Measurements from ENCODE around the gene RPS27. TPM values are rescaled to one million over a fixed set of nuclear protein-coding genes. Genes with fewer than 3 reads are reported as not detected.

Gene RPS27
- total and polyA plus RNA-seq, 2 of the 13 experiments (the other 11 are each of a cell fraction or from before 2014, with no cell fraction given), result 3,737 to 9,964 TPM

DNA sequence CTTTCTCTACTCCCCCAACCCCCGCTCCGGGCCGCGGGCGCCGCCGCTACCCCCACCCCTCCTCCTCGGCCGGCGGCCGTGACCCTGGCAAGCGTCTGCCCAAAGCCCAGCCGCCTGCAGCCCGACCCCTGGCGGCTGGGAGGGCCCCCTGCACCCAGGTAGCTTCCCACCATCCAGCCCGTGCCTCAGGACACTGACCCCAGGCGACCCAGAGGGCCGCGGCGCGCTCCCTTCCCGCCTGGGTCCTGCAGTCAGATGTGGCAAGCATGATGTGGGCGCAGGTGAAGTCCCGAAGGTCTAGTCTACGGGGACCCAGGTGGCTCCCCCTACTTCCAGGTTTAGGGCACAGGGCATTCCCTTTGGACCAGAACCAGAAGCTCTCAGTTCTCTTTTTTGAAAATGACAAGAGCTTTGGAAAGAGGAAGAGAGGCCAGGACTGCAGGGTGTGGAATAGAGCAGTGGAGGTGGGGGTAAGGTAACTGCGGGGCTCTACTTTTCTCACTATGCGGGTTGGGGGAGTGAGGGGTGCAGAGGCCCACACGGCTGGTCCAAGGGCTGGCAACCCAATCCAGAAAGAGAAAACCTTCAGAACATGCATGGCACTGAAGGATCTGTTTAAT lies 43.8 kb upstream of the RPS27 start, which contains the start of gene DENND4B (continued):
- TF ChIP-seq NFIC (IDR thresholded peaks at IDR 0.05; ENCODE audit: low read length) (no peak), ZMYM4 (CRISPR knock-in tag; IDR thresholded peaks at IDR 0.05) (peak; percentile 72), SSRP1 (CRISPR knock-in tag; IDR thresholded peaks at IDR 0.05) (peak; percentile 79), REL (CRISPR knock-in tag; conservative IDR thresholded peaks at IDR 0.05) (0 out of 2 replicates have a peak, but pooled peaks have one; percentile 24), ZSCAN30 (CRISPR knock-in tag; IDR thresholded peaks at IDR 0.05) (0 out of 2 replicates have a peak, but pooled peaks have one; percentile 37), RBAK (CRISPR knock-in tag; IDR thresholded peaks at IDR 0.05) (no peak), ZC3H13 (CRISPR knock-in tag; IDR thresholded peaks at IDR 0.05) (peak; percentile 74), TBX2 (CRISPR knock-in tag; IDR thresholded peaks at IDR 0.05; ENCODE audit: borderline replicate concordance) (peak; percentile 71), ZNF546 (CRISPR knock-in tag; conservative IDR thresholded peaks at IDR 0.05) (0 out of 2 replicates have a peak, but pooled peaks have one; percentile 10), MIXL1 (CRISPR knock-in tag; IDR thresholded peaks at IDR 0.05) (0 out of 2 replicates have a peak, but pooled peaks have one; percentile 20), HDAC2 (CRISPR knock-in tag; IDR thresholded peaks at IDR 0.05) (peak; percentile 51; the same call in 1 of the 2 replicates)
- TF ChIP-seq, protein P1, sequence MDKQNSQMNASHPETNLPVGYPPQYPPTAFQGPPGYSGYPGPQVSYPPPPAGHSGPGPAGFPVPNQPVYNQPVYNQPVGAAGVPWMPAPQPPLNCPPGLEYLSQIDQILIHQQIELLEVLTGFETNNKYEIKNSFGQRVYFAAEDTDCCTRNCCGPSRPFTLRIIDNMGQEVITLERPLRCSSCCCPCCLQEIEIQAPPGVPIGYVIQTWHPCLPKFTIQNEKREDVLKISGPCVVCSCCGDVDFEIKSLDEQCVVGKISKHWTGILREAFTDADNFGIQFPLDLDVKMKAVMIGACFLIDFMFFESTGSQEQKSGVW (CRISPR knock-in tag; IDR thresholded peaks at IDR 0.05; ENCODE audit: borderline replicate concordance), result no peak
- TF ChIP-seq, protein P2, sequence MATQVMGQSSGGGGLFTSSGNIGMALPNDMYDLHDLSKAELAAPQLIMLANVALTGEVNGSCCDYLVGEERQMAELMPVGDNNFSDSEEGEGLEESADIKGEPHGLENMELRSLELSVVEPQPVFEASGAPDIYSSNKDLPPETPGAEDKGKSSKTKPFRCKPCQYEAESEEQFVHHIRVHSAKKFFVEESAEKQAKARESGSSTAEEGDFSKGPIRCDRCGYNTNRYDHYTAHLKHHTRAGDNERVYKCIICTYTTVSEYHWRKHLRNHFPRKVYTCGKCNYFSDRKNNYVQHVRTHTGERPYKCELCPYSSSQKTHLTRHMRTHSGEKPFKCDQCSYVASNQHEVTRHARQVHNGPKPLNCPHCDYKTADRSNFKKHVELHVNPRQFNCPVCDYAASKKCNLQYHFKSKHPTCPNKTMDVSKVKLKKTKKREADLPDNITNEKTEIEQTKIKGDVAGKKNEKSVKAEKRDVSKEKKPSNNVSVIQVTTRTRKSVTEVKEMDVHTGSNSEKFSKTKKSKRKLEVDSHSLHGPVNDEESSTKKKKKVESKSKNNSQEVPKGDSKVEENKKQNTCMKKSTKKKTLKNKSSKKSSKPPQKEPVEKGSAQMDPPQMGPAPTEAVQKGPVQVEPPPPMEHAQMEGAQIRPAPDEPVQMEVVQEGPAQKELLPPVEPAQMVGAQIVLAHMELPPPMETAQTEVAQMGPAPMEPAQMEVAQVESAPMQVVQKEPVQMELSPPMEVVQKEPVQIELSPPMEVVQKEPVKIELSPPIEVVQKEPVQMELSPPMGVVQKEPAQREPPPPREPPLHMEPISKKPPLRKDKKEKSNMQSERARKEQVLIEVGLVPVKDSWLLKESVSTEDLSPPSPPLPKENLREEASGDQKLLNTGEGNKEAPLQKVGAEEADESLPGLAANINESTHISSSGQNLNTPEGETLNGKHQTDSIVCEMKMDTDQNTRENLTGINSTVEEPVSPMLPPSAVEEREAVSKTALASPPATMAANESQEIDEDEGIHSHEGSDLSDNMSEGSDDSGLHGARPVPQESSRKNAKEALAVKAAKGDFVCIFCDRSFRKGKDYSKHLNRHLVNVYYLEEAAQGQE (IDR thresholded peaks at IDR 0.05; ENCODE audit: borderline replicate concordance in 1 of 2, low read depth in 1 of 2, low read length in 2 of 2), result no peak
- TF ChIP-seq, protein P3, sequence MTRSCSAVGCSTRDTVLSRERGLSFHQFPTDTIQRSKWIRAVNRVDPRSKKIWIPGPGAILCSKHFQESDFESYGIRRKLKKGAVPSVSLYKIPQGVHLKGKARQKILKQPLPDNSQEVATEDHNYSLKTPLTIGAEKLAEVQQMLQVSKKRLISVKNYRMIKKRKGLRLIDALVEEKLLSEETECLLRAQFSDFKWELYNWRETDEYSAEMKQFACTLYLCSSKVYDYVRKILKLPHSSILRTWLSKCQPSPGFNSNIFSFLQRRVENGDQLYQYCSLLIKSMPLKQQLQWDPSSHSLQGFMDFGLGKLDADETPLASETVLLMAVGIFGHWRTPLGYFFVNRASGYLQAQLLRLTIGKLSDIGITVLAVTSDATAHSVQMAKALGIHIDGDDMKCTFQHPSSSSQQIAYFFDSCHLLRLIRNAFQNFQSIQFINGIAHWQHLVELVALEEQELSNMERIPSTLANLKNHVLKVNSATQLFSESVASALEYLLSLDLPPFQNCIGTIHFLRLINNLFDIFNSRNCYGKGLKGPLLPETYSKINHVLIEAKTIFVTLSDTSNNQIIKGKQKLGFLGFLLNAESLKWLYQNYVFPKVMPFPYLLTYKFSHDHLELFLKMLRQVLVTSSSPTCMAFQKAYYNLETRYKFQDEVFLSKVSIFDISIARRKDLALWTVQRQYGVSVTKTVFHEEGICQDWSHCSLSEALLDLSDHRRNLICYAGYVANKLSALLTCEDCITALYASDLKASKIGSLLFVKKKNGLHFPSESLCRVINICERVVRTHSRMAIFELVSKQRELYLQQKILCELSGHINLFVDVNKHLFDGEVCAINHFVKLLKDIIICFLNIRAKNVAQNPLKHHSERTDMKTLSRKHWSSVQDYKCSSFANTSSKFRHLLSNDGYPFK (CRISPR knock-in tag; IDR thresholded peaks at IDR 0.05; ENCODE audit: borderline replicate concordance), result 0 out of 2 replicates have a peak, but pooled peaks have one; percentile 21
- TF ChIP-seq, protein P4, sequence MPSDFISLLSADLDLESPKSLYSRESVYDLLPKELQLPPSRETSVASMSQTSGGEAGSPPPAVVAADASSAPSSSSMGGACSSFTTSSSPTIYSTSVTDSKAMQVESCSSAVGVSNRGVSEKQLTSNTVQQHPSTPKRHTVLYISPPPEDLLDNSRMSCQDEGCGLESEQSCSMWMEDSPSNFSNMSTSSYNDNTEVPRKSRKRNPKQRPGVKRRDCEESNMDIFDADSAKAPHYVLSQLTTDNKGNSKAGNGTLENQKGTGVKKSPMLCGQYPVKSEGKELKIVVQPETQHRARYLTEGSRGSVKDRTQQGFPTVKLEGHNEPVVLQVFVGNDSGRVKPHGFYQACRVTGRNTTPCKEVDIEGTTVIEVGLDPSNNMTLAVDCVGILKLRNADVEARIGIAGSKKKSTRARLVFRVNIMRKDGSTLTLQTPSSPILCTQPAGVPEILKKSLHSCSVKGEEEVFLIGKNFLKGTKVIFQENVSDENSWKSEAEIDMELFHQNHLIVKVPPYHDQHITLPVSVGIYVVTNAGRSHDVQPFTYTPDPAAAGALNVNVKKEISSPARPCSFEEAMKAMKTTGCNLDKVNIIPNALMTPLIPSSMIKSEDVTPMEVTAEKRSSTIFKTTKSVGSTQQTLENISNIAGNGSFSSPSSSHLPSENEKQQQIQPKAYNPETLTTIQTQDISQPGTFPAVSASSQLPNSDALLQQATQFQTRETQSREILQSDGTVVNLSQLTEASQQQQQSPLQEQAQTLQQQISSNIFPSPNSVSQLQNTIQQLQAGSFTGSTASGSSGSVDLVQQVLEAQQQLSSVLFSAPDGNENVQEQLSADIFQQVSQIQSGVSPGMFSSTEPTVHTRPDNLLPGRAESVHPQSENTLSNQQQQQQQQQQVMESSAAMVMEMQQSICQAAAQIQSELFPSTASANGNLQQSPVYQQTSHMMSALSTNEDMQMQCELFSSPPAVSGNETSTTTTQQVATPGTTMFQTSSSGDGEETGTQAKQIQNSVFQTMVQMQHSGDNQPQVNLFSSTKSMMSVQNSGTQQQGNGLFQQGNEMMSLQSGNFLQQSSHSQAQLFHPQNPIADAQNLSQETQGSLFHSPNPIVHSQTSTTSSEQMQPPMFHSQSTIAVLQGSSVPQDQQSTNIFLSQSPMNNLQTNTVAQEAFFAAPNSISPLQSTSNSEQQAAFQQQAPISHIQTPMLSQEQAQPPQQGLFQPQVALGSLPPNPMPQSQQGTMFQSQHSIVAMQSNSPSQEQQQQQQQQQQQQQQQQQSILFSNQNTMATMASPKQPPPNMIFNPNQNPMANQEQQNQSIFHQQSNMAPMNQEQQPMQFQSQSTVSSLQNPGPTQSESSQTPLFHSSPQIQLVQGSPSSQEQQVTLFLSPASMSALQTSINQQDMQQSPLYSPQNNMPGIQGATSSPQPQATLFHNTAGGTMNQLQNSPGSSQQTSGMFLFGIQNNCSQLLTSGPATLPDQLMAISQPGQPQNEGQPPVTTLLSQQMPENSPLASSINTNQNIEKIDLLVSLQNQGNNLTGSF (CRISPR knock-in tag; IDR thresholded peaks at IDR 0.05), result no peak
